Activated effector memory CD4-positive, alpha-beta T cell treated with Interleukin-2 at 50 U/mL for 16 hours (primary cell): ENCODE measurements around the gene KIF16B.
"Not testable (repeated sequence)": the region's sequence is repeated elsewhere in the genome, so short reads cannot be mapped to it uniquely, and the experiment has no call there.

Experiments used
- DNase-seq: peaks from one replicate; pipeline ENCODE4 v3.0.0-alpha.2; 2020

KIF16B gene

DNA sequence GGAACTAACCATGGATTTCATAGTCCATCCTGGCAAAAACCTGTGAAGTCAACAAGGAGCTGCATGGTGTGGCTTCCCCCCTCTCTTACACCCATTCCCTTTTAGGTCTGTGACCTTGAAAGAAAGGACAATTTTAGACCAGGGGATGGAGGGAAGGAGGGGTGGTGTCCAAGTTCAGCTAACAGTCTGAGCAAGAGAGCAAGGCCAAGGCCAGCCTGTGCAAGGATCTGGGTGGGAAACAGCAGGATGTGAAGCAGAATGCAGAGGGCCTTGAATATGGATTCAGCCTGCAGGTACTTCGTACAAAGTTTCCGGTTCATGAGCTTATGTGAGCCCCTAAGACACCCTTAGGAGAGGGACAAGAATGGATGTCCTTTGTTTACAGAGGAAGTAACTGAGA lies 293.0 kb downstream of the KIF16B start:
- DNase-seq, result no peak

GRCh38 chr20:16279320-16279719 lies 293.9 kb downstream of the KIF16B start:
- no peak for DNase-seq

- no peak for DNase-seq
Measured at GRCh38 chr20:16273812-16274555, 299.3 kb downstream of the KIF16B start.

GRCh38 chr20:16272780-16273360 lies 300.4 kb downstream of the KIF16B start:
- DNase-seq, result no peak

GRCh38 chr20:16271450-16271849 lies 301.8 kb downstream of the KIF16B start:
- DNase-seq, result no peak

DNA sequence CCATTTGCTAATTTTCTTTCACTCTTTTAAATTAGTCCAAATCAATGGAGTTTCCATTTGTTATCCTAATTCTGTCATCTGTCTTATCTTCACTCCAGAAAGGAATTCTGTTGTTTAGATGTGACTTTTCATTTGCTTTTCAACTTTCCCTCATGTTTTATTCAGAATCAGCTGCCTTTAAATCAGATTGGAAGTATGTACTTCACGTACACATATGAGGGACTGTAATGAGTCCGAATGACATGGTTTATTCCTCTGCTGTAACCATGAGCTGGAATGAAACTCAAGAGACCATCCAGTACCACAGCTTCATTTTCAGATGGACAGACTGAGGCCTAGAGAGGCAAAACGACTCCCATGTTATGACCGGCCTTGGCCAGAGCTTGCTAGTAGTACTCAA lies 302.3 kb downstream of the KIF16B start:
- DNase-seq, result no peak

DNA sequence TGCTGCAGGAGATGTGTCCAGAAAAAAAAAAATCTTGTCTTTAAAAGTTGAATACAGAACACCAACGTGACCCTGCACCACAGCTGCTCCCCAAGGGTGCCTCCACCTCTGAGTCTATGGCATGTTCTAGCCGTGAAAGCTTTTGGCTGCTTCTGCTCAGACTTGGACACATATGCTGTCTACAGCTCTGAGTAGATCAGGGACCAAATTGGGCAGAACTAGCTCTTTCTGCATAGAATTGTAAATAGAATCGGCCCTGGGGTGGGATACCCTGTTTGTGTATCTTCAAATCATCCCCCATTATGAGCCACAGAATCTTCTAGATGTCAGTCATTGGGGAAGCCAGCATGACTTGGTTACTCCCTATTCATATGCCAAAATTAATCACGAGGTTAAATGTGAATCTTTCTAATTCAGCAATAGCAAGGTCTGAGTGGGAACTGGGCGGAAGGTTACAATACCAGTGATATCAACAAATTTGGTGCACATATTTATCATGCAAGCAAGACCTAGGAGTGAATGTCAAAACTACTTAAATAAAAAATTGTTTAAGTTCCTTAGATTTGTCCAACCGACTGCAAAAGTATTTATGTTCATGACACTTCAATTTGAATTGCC lies 302.8 kb downstream of the KIF16B start:
- DNase-seq, result no peak

GRCh38 chr20:16267526-16267925 lies 305.7 kb downstream of the KIF16B start:
- no peak for DNase-seq

- no peak for DNase-seq
Measured at GRCh38 chr20:16265334-16265733, 307.9 kb downstream of the KIF16B start.

GRCh38 chr20:16263582-16263981 lies 309.7 kb downstream of the KIF16B start:
- DNase-seq, result no peak

DNA sequence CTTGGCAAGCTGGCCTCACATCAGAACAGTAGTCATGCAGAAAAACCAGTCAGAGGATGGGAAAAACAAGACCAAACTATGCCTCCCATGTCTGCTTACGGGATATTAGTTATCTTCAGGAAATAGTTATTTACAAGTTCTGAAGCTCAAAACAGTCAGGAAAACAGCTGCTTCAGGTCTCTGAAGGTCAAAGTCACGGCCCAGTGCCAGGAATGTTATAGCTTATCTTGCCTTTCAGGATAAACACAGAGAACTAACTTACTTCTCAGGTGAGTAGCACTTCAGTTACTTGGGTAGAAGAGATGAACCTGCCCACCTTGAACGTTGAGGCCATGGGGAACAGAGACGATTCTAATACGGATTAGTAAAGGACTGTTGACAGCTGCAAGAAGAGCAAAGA lies 310.7 kb downstream of the KIF16B start:
- no peak for DNase-seq

- DNase-seq, result no peak
Measured at GRCh38 chr20:16261733-16262273, 311.4 kb downstream of the KIF16B start.

GRCh38 chr20:16260911-16261310 lies 312.3 kb downstream of the KIF16B start:
- DNase-seq, result no peak

DNA sequence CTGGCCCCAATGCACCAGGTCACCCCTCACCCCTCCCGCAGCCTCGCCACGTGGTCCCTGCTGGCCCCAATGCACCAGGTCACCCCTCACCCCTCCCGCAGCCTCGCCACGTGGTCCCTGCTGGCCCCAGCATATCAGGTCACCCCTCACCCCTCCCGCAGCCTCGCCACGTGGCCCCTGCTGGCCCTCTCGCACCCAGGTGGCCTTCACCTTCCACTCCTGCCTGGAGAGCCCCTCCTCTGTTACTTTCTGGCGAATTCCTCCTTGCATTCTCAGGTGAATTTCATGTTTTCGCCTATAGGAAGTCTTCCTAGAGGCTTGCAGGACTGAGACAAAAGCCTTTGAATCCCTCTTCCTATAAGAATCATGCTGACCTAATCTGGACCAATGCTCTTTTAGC lies 313.1 kb downstream of the KIF16B start:
- DNase-seq, result not testable (repeated sequence)

DNA sequence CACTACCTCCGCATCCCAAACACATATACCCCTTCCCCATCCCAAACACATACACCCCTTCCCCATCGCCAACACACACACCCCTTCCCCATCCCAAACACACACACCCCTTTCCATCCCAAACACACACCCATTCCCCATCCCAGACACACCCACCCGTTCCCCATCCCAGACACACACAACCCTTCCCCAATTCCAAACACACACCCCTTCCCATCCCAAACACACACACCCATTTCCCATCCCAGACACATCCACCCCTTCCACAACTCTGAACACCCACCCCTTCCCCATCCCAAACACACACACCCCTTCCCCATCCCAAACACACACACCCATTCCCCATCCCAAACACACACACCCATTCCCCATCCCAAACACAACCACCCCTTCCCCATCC lies 314.5 kb downstream of the KIF16B start:
- no peak for DNase-seq

- no peak for DNase-seq
Measured at GRCh38 chr20:16257813-16258430, 315.3 kb downstream of the KIF16B start.

GRCh38 chr20:16257021-16257420 lies 316.2 kb downstream of the KIF16B start:
- no peak for DNase-seq

DNA sequence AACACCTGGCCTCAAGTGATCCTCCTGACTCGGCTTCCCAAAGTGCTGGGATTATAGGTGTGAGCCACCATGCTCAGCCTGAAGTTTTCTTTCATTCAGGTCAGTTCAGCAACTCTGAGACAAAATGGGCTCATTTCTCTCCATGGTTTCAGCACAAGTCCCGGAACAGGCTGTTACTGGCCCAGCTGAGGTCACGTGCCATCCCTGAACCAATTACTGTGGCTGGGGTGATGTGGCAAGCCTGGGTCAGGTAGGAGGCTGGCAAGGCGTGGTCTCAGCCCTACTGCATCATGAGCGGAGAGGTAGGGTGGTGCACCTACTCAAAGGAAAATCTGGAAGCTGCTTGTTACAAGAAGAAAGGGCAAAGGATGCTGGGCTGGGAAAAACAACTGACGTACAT lies 326.4 kb downstream of the KIF16B start:
- no peak for DNase-seq

GRCh38 chr20:16246291-16246690 lies 327.0 kb downstream of the KIF16B start:
- DNase-seq, result no peak

DNA sequence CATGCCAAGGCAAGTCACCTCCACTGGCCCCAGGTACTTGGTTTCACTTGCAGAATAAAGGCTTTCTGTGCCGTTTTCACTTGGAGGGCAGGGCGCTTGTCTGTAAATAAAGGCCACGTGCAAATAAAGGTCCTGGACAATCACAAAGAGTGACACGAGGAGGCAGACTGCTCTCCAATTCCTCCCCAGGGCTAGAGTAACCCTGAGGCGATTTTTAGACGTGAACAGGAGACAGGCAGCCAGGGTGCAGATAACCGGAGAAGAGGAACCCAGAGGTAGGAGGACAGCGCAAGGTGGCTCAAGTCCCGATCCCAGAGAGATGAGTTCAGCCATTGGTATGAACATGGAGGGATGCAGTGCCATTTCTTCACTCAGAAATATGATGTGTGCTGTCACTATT lies 327.4 kb downstream of the KIF16B start:
- no peak for DNase-seq

GRCh38 chr20:16244892-16245291 lies 328.4 kb downstream of the KIF16B start:
- no peak for DNase-seq

DNA sequence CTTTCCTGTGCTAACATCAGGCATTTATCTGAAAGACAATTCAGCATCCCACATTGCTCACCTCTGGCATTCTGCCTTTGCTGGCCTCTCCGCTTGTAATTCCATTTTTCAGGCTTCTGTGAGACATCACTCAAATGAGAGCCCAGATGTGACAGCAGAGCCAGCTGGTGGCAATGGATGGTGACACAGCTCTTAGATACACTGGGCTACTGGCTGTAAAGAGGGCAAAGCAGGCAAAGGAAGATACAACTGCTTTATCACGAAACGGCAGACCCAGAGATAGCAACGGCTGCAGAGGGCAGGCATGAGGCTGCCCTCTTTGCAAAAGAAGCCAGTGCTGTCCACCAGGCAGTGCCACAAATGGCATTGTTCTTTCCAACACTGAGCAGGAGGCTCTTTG lies 329.8 kb downstream of the KIF16B start:
- DNase-seq, result no peak

DNA sequence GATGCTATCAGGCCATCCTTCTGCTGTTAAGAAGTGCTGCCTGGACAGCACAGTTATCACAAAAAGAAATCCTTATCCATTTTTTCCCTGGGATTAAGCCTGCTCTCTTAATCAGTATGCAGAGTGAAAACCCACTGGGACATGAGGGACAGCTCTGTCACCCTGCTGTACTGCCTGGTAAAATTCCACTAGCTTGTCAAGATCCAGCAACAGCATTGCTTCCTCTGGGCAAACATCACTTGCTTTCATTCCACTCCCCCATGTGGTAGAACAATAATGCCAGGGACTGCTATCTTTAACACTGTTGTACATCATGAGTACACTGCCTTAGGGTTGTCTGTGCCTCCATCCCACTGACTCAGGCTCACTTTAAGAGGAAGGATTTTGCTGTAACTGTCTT lies 331.3 kb downstream of the KIF16B start:
- DNase-seq, result no peak

- no peak for DNase-seq
Measured at GRCh38 chr20:16240355-16240754, 332.9 kb downstream of the KIF16B start.
